Ectodermal cell (in vitro differentiated cells): ENCODE measurements around the gene C2orf81.

Experiments used
- H3K27ac ChIP-seq: 2 replicates; pipeline ENCODE4 v1.7.0; 2013; ENCODE audit warnings: mild to moderate bottlenecking, low read depth, low read length; ENCODE audit not compliant: insufficient read depth, poor library complexity, severe bottlenecking
- H3K27me3 ChIP-seq: 2 replicates; pipeline ENCODE4 v1.7.0; 2013; ENCODE audit warnings: mild to moderate bottlenecking, low read length; ENCODE audit not compliant: insufficient read depth, control insufficient read depth, poor library complexity, severe bottlenecking
- H3K36me3 ChIP-seq: one replicate; pipeline ENCODE4 v1.7.0; 2013; ENCODE audit warnings: low read length; ENCODE audit not compliant: control insufficient read depth, insufficient read depth
- H3K4me1 ChIP-seq: one replicate; pipeline ENCODE4 v1.7.0; 2013; ENCODE audit warnings: low read length; ENCODE audit not compliant: control insufficient read depth, insufficient read depth
- H3K4me3 ChIP-seq: 2 replicates; pipeline ENCODE4 v1.7.0; 2013; ENCODE audit warnings: low read depth, low read length, control low read depth; ENCODE audit not compliant: insufficient read depth
- H3K9me3 ChIP-seq: 2 replicates; pipeline ENCODE4 v1.7.0; 2013; ENCODE audit warnings: mild to moderate bottlenecking, low read length, moderate library complexity; ENCODE audit not compliant: control insufficient read depth
- WGBS, 2 experiments: methylation state at CpG; one replicate each; pipeline ENCODE4 v1.1.7; 2013; ENCODE audit warnings: missing lambda C conversion rate in 2 of 2; 5-methylcytosine and 5-hydroxymethylcytosine counted together

Gene C2orf81

GRCh38 chr2:74391580-74392448, 29.6 kb downstream of the C2orf81 start:
- H3K9me3 ChIP-seq, result no peaks in the 10 kb centered on the region
- WGBS, 2 experiments, result 3% methylated on average over 60 to 62 of the region's 62 CpGs
- H3K4me1 ChIP-seq, result peaks cover 15% of the 10 kb centered on the region
- no peaks in the 10 kb centered on the region for H3K36me3 ChIP-seq
- no peaks in the 10 kb centered on the region for H3K27me3 ChIP-seq
- peak overlapping the region; percentile 90 for H3K4me3 ChIP-seq
- H3K27ac ChIP-seq, result peak overlapping the region; percentile 98

GRCh38 chr2:74391209-74391579, 30.2 kb downstream of the C2orf81 start:
- no peaks in the 10 kb centered on the region for H3K36me3 ChIP-seq
- peak overlapping the region; percentile 90 for H3K4me3 ChIP-seq
- H3K4me1 ChIP-seq, result peaks cover 15% of the 10 kb centered on the region
- peak overlapping the region; percentile 98 for H3K27ac ChIP-seq
- H3K27me3 ChIP-seq, result no peaks in the 10 kb centered on the region
- H3K9me3 ChIP-seq, result no peaks in the 10 kb centered on the region
- WGBS, 2 experiments, result 1% methylated on average over 11 of the region's 11 CpGs

- Histone ChIP-seq H3K36me3 (no peaks in the 10 kb centered on the region), H3K27me3 (no peaks in the 10 kb centered on the region), H3K4me1 (peaks cover 15% of the 10 kb centered on the region), H3K27ac (no peak overlapping the region), H3K4me3 (peak overlapping the region; percentile 90), H3K9me3 (no peaks in the 10 kb centered on the region)
- WGBS, 2 experiments, result 63 to 69% methylated on average over 5 of the region's 5 CpGs
Measured at GRCh38 chr2:74390606-74391005, 30.8 kb downstream of the C2orf81 start.

- no peak overlapping the region for H3K27ac ChIP-seq
- H3K36me3 ChIP-seq, result peaks cover 4% of the 10 kb centered on the region
- no peaks in the 10 kb centered on the region for H3K27me3 ChIP-seq
- 85 to 92% methylated on average over 1 of the region's 1 CpG for WGBS, 2 experiments
- H3K4me3 ChIP-seq, result no peak overlapping the region
- H3K9me3 ChIP-seq, result no peaks in the 10 kb centered on the region
- peaks cover 15% of the 10 kb centered on the region for H3K4me1 ChIP-seq
Measured at GRCh38 chr2:74387346-74387745, 34.1 kb downstream of the C2orf81 start.

- H3K27me3 ChIP-seq, result no peaks in the 10 kb centered on the region
- peaks cover 4% of the 10 kb centered on the region for H3K36me3 ChIP-seq
- H3K9me3 ChIP-seq, result no peaks in the 10 kb centered on the region
- 87 to 89% methylated on average over 8 of the region's 8 CpGs for WGBS, 2 experiments
- H3K4me1 ChIP-seq, result peaks cover 11% of the 10 kb centered on the region
- H3K4me3 ChIP-seq, result no peak overlapping the region
- H3K27ac ChIP-seq, result no peak overlapping the region
Measured at GRCh38 chr2:74385396-74385795, 36.0 kb downstream of the C2orf81 start.

GRCh38 chr2:74384051-74384450, 37.4 kb downstream of the C2orf81 start:
- no peak overlapping the region for H3K4me3 ChIP-seq
- peaks cover 9% of the 10 kb centered on the region for H3K4me1 ChIP-seq
- 92 to 99% methylated on average over 3 of the region's 3 CpGs for WGBS, 2 experiments
- H3K9me3 ChIP-seq, result no peaks in the 10 kb centered on the region
- peaks cover 4% of the 10 kb centered on the region for H3K36me3 ChIP-seq
- no peaks in the 10 kb centered on the region for H3K27me3 ChIP-seq
- H3K27ac ChIP-seq, result no peak overlapping the region

- Histone ChIP-seq H3K36me3 (peaks cover 4% of the 10 kb centered on the region), H3K9me3 (no peaks in the 10 kb centered on the region), H3K4me1 (peaks cover 11% of the 10 kb centered on the region), H3K4me3 (no peak overlapping the region), H3K27ac (no peak overlapping the region), H3K27me3 (no peaks in the 10 kb centered on the region)
- 96% methylated on average over 1 of the region's 1 CpG for WGBS, 2 experiments
Measured at GRCh38 chr2:74383254-74383653, 38.2 kb downstream of the C2orf81 start.

GRCh38 chr2:74381751-74382150, 39.7 kb downstream of the C2orf81 start:
- H3K4me1 ChIP-seq, result peaks cover 11% of the 10 kb centered on the region
- H3K9me3 ChIP-seq, result no peaks in the 10 kb centered on the region
- WGBS, 2 experiments, result 94 to 100% methylated on average over 2 of the region's 3 CpGs
- peaks cover 14% of the 10 kb centered on the region for H3K36me3 ChIP-seq
- H3K4me3 ChIP-seq, result no peak overlapping the region
- no peaks in the 10 kb centered on the region for H3K27me3 ChIP-seq
- H3K27ac ChIP-seq, result no peak overlapping the region

GRCh38 chr2:74379851-74380789, 41.3 kb downstream of the C2orf81 start, which contains the start of gene DCTN1:
Gene DCTN1, minus strand, starts transcription at chr2:74380311. Its CDS starts 274 bp downstream, at chr2:74380037.
- WGBS, 2 experiments, result 17 to 20% methylated on average over 14 of the region's 14 CpGs
- Histone ChIP-seq H3K4me1 (peaks cover 12% of the 10 kb centered on the region), H3K27me3 (no peaks in the 10 kb centered on the region), H3K9me3 (no peaks in the 10 kb centered on the region), H3K36me3 (peaks cover 14% of the 10 kb centered on the region), H3K27ac (peak within 1 kb of the TSS; percentile 27), H3K4me3 (peak within 1 kb of the TSS; percentile 36)

- Histone ChIP-seq H3K4me3 (no peak overlapping the region), H3K4me1 (peaks cover 27% of the 10 kb centered on the region), H3K9me3 (no peaks in the 10 kb centered on the region), H3K27me3 (no peaks in the 10 kb centered on the region), H3K36me3 (peaks cover 10% of the 10 kb centered on the region), H3K27ac (no peak overlapping the region)
- WGBS, 2 experiments, result 91 to 95% methylated on average over 10 of the region's 10 CpGs
Measured at GRCh38 chr2:74378007-74378406, 43.4 kb downstream of the C2orf81 start.
